ENCODE data around the gene ATP8A2. TPM values are rescaled to one million over a fixed set of nuclear protein-coding genes. Genes with fewer than 3 reads are reported as not detected.

ATP8A2 gene
- total RNA-seq, 2 experiments from 2014 or later = 0.92 to 0.94 TPM

DNA sequence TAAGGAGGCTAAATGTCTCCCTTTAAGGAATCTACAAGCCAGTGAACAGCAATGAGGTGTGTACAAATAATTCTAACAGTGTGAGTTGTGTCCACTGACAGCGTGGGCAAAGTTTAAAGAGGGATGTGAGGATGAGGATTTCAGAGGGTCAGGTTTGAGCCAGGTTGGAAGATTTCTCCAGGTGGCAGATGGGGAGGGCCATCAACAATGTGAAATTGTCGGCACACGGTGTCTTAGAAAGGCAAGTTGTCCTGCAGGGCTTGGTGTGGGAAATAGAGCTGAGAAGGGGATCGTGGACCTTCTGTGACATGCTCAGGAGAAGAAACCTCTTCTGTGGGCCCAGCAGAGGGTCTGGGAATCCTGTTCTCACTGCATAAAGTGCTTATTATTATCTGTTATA, 52.1 kb downstream of the ATP8A2 start:
- ATAC-seq = no peak
- no peak overlapping the region for H3K27ac Mint-ChIP-seq
- intact Hi-C loops (cut with micrococcal nuclease) = no loop called here

DNA sequence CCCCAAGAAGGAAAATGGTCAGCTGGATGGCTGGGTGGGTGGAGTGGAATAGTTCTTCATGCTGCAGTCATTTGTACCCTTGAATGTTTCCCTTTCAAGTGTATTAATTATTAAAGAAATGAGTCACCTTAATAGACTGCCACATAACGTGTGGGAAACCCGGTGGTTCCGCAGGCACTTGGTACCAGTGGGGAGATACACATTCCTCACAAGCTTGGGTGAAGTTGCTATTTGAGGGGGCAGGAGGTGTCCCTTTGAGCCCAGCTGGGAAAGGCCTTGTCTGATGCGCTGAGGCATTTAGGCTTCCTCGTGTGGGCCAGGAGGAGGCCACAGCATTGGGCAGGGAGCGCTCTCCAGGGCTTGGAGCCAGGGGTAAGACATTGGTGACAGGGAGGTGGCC, 57.7 kb downstream of the ATP8A2 start:
- POLR2A ChIA-PET = no interaction called here
- no peak for TF ChIP-seq CTCF (IDR thresholded peaks at IDR 0.05)

More for the DNA sequence above, 52.1 kb downstream of the ATP8A2 start:
- Mint-ChIP-seq H3K36me3 (ENCODE audit: low read depth) (no peaks in the 10 kb centered on the region), H3K27me3 (peaks cover under 1% of the 10 kb centered on the region), H3K9me3 (no peaks in the 10 kb centered on the region), H3K4me1 (ENCODE audit: low read depth) (no peaks in the 10 kb centered on the region), H3K4me3 (no peak overlapping the region)
- ChIA-PET POLR2A (no interaction called here), CTCF (no interaction called here)
- DNase-seq = no peak
- no peak for TF ChIP-seq CTCF (IDR thresholded peaks at IDR 0.05)

DNA sequence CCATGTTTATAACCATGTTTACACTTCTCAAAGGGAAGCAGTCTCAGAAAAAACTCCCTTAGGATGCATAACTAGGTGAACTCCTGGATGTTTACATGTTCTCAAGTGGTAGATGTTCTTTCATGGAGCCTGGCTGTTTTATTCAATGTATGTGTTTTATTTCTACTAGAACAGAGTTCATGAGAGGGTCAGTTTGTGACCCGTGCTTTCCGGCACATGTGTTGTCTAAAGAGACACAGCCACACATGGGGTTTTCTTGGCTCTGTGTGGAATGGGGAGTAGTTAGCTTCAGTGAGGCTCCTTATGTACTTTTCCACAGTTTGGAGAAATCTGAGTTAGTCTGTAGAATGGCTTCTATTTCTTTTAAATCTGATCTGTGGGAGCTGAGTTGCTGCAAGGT, 60.9 kb downstream of the ATP8A2 start:
- no peak for DNase-seq
- Mint-ChIP-seq H3K27ac (no peak overlapping the region), H3K4me3 (no peak overlapping the region), H3K27me3 (peaks cover 7% of the 10 kb centered on the region), H3K9me3 (no peaks in the 10 kb centered on the region), H3K4me1 (ENCODE audit: low read depth) (no peaks in the 10 kb centered on the region), H3K36me3 (ENCODE audit: low read depth) (no peaks in the 10 kb centered on the region)
- ChIA-PET POLR2A (no interaction called here), CTCF (no interaction called here)
- no peak for TF ChIP-seq CTCF (IDR thresholded peaks at IDR 0.05)
- ATAC-seq = no peak
- intact Hi-C loops (cut with micrococcal nuclease) = no loop called here

More for the DNA sequence above, 57.7 kb downstream of the ATP8A2 start:
- DNase-seq (no peak), ATAC-seq (no peak)
- Mint-ChIP-seq H3K27ac (no peak overlapping the region), H3K36me3 (ENCODE audit: low read depth) (no peaks in the 10 kb centered on the region), H3K9me3 (no peaks in the 10 kb centered on the region), H3K27me3 (peaks cover 1% of the 10 kb centered on the region), H3K4me3 (no peak overlapping the region), H3K4me1 (ENCODE audit: low read depth) (no peaks in the 10 kb centered on the region)
- CTCF ChIA-PET = no interaction called here
- intact Hi-C loops (cut with micrococcal nuclease) = no loop called here

GRCh38 chr13:25440061-25440460, 68.3 kb downstream of the ATP8A2 start:
- intact Hi-C loops (cut with micrococcal nuclease) = no loop called here
- POLR2A ChIA-PET = interaction anchor here (1.0 kb wide), 1 partner anchor 30 kb away, joined by 3 read pairs; no protein-coding TSS in a partner anchor
- ATAC-seq (no peak), DNase-seq (no peak)
- TF ChIP-seq CTCF (IDR thresholded peaks at IDR 0.05) = no peak
- Mint-ChIP-seq H3K4me3 (no peak overlapping the region), H3K4me1 (ENCODE audit: low read depth) (no peaks in the 10 kb centered on the region), H3K36me3 (ENCODE audit: low read depth) (no peaks in the 10 kb centered on the region), H3K27me3 (peaks cover 24% of the 10 kb centered on the region), H3K9me3 (no peaks in the 10 kb centered on the region), H3K27ac (no peak overlapping the region)
- CTCF ChIA-PET = no interaction called here

- Mint-ChIP-seq H3K27ac (no peak overlapping the region), H3K27me3 (peaks cover 13% of the 10 kb centered on the region), H3K36me3 (ENCODE audit: low read depth) (no peaks in the 10 kb centered on the region), H3K9me3 (peaks cover 2% of the 10 kb centered on the region), H3K4me1 (ENCODE audit: low read depth) (no peaks in the 10 kb centered on the region), H3K4me3 (no peak overlapping the region)
- ATAC-seq (no peak), DNase-seq (no peak)
- intact Hi-C loops (cut with micrococcal nuclease) = no loop called here
- TF ChIP-seq CTCF (IDR thresholded peaks at IDR 0.05) = no peak
- ChIA-PET CTCF (no interaction called here), POLR2A (no interaction called here)
These were observed 74.5 kb downstream of the ATP8A2 start for GRCh38 chr13:25446261-25446660.
